SK-N-SH (cell line): Measurements from ENCODE around the gene RPL37A. TPM values are rescaled to one million over a fixed set of nuclear protein-coding genes. Genes with fewer than 3 reads are reported as not detected.

ENCODE experiments used
- CTCF ChIA-PET: fragments of 300-600, 350-600 bp; formaldehyde crosslinking; extraction: SDS; loops from one replicate; lab custom pipeline; 2021; lab: Yijun Ruan, JAX
- POLR2A ChIA-PET: fragments of 350-600 bp; sonication (Branson Sonifier 250); formaldehyde crosslinking; extraction: SDS; loops from one replicate; lab custom pipeline; 2020; ENCODE audit warnings: antibody characterized with exemption, inconsistent platforms; lab: Yijun Ruan, JAX
- DNase-seq: peaks from one replicate; pipeline ENCODE4 v3.0.0; 2012
- H2AFZ ChIP-seq: fragments of 200-600 bp; sonication (generic); 2 replicates; pipeline ENCODE4 v1.8.1; 2016; ENCODE audit warnings: antibody characterized with exemption, mild to moderate bottlenecking, low read depth
- H3F3A ChIP-seq: fragments of 200-600 bp; sonication (generic); replicated peaks from 2 replicates; pipeline ENCODE3; 2016; ENCODE audit warnings: antibody characterized with exemption, mild to moderate bottlenecking; ENCODE audit not compliant: insufficient read depth
- H3K27ac ChIP-seq, 2 experiments: fragments of 200-500 bp in 1 of 2; fragments of 200-600 bp in 1 of 2; sonication (Bioruptor generic) in 1 of 2; sonication (generic), shearing (Covaris generic) in 1 of 2; 2 replicates each; pipeline versions ENCODE4 v1.5.1 to v1.6.1; 2014 to 2016; ENCODE audit warnings: low read depth in 2 of 2, inconsistent platforms in 1 of 2, low read length in 1 of 2, mild to moderate bottlenecking in 1 of 2, mixed read lengths in 1 of 2
- H3K27me3 ChIP-seq: fragments of 200-600 bp; sonication (generic), shearing (Covaris generic); 2 replicates; pipeline ENCODE4 v1.6.1; 2016; ENCODE audit warnings: mixed run types; ENCODE audit not compliant: insufficient read depth
- H3K36me3 ChIP-seq, 2 experiments: fragments of 200-500 bp in 1 of 2; fragments of 200-600 bp in 1 of 2; sonication (Bioruptor generic) in 1 of 2; sonication (generic) in 1 of 2; replicated peaks in 1 of 2; 2 replicates each; pipeline versions ENCODE3 to v1.5.1; 2014 to 2016; ENCODE audit warnings: low read length in 1 of 2, mild to moderate bottlenecking in 1 of 2; ENCODE audit not compliant: insufficient read depth in 2 of 2, control insufficient read depth in 1 of 2
- H3K4me1 ChIP-seq, 2 experiments: fragments of 200-500 bp in 1 of 2; fragments of 200-600 bp in 1 of 2; sonication (Bioruptor generic) in 1 of 2; sonication (generic), shearing (Covaris generic) in 1 of 2; 2 replicates each; pipeline versions ENCODE4 v1.5.1 to v1.6.1; 2014 to 2016; ENCODE audit warnings: low read depth in 1 of 2, low read length in 1 of 2, mixed run types in 1 of 2; ENCODE audit not compliant: insufficient read depth in 2 of 2, control insufficient read depth in 1 of 2
- H3K4me2 ChIP-seq: fragments of 200-600 bp; sonication (generic), shearing (Covaris generic); 2 replicates; pipeline ENCODE4 v1.6.1; 2017; ENCODE audit warnings: mixed run types
- H3K4me3 ChIP-seq, 2 experiments: fragments of 200-500 bp in 1 of 2; fragments of 200-600 bp in 1 of 2; sonication (Bioruptor generic) in 1 of 2; sonication (generic), shearing (Covaris generic) in 1 of 2; 2 replicates each; pipeline versions ENCODE4 v1.5.1 to v1.8.1; 2014 to 2016; ENCODE audit warnings: low read depth in 2 of 2, inconsistent platforms in 1 of 2, low read length in 1 of 2, mild to moderate bottlenecking in 1 of 2, mixed read lengths in 1 of 2, moderate library complexity in 1 of 2
- H3K79me2 ChIP-seq: fragments of 200-600 bp; sonication (generic); 2 replicates; pipeline ENCODE4 v1.8.1; 2017; ENCODE audit warnings: mild to moderate bottlenecking; ENCODE audit not compliant: insufficient read depth
- H3K9ac ChIP-seq: fragments of 200-600 bp; sonication (generic); 2 replicates; pipeline ENCODE4 v1.6.1; 2017; ENCODE audit warnings: mixed run types
- H3K9me2 ChIP-seq: fragments of 200-600 bp; sonication (generic); 2 replicates; pipeline ENCODE4 v1.6.1; 2017; ENCODE audit warnings: mixed run types
- H3K9me3 ChIP-seq: fragments of 200-600 bp; sonication (generic); 2 replicates; pipeline ENCODE4 v1.6.1; 2017; ENCODE audit warnings: mixed run types, mild to moderate bottlenecking, moderate library complexity
- H4K20me1 ChIP-seq: fragments of 200-600 bp; sonication (generic); 2 replicates; pipeline ENCODE4 v1.6.1; 2017; ENCODE audit warnings: mild to moderate bottlenecking, mixed run types; ENCODE audit not compliant: insufficient read depth
- EP300 ChIP-seq, 2 experiments: IDR thresholded peaks; 2 replicates each; pipeline versions ENCODE4 v1.4.0 to v1.6.1; 2012; ENCODE audit warnings: borderline replicate concordance in 1 of 2, low read depth in 1 of 2, low read length in 1 of 2
- MXI1 ChIP-seq: IDR thresholded peaks from 2 replicates; pipeline ENCODE4 v1.6.1; 2012; ENCODE audit warnings: mild to moderate bottlenecking, low read depth, low read length, improper control_type of control experiment
- RAD21 ChIP-seq: IDR thresholded peaks from 2 replicates; pipeline ENCODE4 v1.6.1; 2012; ENCODE audit warnings: mild to moderate bottlenecking, low read length
- SIN3A ChIP-seq: IDR thresholded peaks from 2 replicates; pipeline ENCODE4 v1.6.1; 2012; ENCODE audit warnings: low read depth, mild to moderate bottlenecking, low read length, moderate library complexity, borderline replicate concordance
- SMC3 ChIP-seq: IDR thresholded peaks from 2 replicates; pipeline ENCODE4 v1.6.1; 2012; ENCODE audit warnings: low read depth, low read length, improper control_type of control experiment
- TCF12 ChIP-seq: IDR thresholded peaks from 2 replicates; pipeline ENCODE4 v1.4.0; 2012
- WGBS: methylation state at CpG from one replicate; pipeline ENCODE4 v1.1.6; 2017; ENCODE audit warnings: low lambda C conversion rate; 5-methylcytosine and 5-hydroxymethylcytosine counted together
- polyA plus RNA-seq, 3 experiments: library from polyadenylated mRNA; depleted of rRNA; stranded (reverse); fragments of >200 nt; gene quantifications; 2 replicates each; pipeline ENCODE4 v1.2.3, GENCODE V29; 2012
- TF ChIP-seq, protein P1 (sequence below): IDR thresholded peaks from 2 replicates; pipeline ENCODE4 v1.6.1; 2012; ENCODE audit warnings: mild to moderate bottlenecking, low read depth, low read length, moderate library complexity
- TF ChIP-seq, protein P2 (sequence below): IDR thresholded peaks from 2 replicates; pipeline ENCODE4 v1.4.0; 2012; ENCODE audit warnings: low read depth
- TF ChIP-seq, protein P3 (sequence below): IDR thresholded peaks from 2 replicates; pipeline ENCODE4 v1.4.0; 2012; ENCODE audit warnings: low read depth, borderline replicate concordance
- TF ChIP-seq, protein P4 (sequence below): fragments of 200-600 bp; sonication (generic); IDR thresholded peaks from 2 replicates; pipeline ENCODE4 v1.6.1; 2017; ENCODE audit warnings: antibody characterized with exemption, mild to moderate bottlenecking, moderate library complexity
- TF ChIP-seq, protein P5 (sequence below): IDR thresholded peaks from 2 replicates; pipeline ENCODE4; 2012

The RPL37A gene
- polyA plus RNA-seq, 1 of the 3 experiments (the other 2 are of a cell fraction) = 2,018 TPM

DNA sequence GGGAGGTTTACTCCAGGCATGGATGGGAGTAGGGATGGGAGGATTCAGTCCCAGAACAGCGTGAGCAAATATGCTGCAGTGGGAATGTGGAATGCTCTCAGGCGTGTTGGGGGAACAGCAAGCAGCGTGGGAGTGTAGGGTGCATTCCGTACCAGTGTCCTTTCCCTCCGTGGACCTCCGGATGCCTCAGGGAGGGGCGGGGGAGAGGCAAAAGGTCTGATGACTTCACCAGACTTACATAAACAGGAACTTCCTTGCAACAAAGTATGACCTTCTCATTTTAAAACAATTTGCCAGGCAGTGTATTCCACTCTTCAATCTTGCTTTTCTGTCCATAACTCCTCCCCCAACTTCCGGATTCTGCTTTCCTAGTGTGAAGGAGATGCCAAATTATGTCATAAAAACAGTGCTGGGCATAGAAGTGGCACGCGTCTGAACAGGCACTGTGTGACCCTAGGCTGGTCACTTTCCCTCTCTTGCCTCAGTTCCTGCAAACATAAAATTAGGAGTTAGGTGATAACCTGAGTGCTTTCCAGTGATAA is 36.9 kb downstream of the RPL37A start (continued):
- TF ChIP-seq, protein P1, sequence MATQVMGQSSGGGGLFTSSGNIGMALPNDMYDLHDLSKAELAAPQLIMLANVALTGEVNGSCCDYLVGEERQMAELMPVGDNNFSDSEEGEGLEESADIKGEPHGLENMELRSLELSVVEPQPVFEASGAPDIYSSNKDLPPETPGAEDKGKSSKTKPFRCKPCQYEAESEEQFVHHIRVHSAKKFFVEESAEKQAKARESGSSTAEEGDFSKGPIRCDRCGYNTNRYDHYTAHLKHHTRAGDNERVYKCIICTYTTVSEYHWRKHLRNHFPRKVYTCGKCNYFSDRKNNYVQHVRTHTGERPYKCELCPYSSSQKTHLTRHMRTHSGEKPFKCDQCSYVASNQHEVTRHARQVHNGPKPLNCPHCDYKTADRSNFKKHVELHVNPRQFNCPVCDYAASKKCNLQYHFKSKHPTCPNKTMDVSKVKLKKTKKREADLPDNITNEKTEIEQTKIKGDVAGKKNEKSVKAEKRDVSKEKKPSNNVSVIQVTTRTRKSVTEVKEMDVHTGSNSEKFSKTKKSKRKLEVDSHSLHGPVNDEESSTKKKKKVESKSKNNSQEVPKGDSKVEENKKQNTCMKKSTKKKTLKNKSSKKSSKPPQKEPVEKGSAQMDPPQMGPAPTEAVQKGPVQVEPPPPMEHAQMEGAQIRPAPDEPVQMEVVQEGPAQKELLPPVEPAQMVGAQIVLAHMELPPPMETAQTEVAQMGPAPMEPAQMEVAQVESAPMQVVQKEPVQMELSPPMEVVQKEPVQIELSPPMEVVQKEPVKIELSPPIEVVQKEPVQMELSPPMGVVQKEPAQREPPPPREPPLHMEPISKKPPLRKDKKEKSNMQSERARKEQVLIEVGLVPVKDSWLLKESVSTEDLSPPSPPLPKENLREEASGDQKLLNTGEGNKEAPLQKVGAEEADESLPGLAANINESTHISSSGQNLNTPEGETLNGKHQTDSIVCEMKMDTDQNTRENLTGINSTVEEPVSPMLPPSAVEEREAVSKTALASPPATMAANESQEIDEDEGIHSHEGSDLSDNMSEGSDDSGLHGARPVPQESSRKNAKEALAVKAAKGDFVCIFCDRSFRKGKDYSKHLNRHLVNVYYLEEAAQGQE = no peak

DNA sequence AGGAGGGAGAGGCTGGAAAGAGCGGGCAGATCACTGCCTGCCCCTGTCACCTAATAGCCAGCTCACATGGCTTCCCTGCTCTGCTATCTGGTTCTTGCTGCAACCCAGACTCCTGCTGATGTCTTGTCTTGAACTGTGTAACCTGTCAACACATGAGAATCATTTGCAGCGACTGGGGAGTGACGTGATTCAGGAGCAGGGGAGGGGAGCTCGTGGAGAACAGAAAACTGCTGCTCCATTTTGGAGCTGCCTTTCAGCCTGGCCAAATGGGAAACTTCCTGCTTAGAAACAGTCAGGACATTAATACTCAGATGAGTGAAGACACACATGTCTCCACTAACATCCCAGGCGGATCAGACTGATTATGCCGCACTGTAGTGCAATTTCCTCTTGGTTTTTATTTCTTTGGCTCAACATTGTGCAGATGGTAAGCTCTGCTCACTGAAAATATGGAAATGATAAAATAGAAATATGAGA is 38.1 kb downstream of the RPL37A start:
- Histone ChIP-seq H3K27me3 (no peaks in the 10 kb centered on the region), H3K4me1 (peaks cover 40 to 42% of the 10 kb centered on the region in 2 experiments), H2AFZ (no peak overlapping the region), H3K9me3 (no peaks in the 10 kb centered on the region), H4K20me1 (no peaks in the 10 kb centered on the region), H3K36me3 (no peaks in the 10 kb centered on the region), H3K4me2 (peak overlapping the region; percentile 41), H3K9me2 (no peaks in the 10 kb centered on the region), H3K4me3 (no peak overlapping the region), H3F3A (peaks cover 44% of the 10 kb centered on the region), H3K79me2 (no peaks in the 10 kb centered on the region), H3K27ac (peak overlapping the region; percentile 77 to 89), H3K9ac (peak overlapping the region; percentile 0; the same call in 1 of the 2 replicates)
- WGBS = 30% methylated on average over 6 of the region's 6 CpGs
- ChIA-PET CTCF (interaction anchor here (0.6 to 8.7 kb wide), 7 partner anchors 11 to 1283 kb away, joined by 3 to 65 read pairs (median 3); no protein-coding TSS in a partner anchor), POLR2A (interaction anchor here (1.0 kb wide), 2 partner anchors 12 to 17 kb away, joined by 3 to 4 read pairs; no protein-coding TSS in a partner anchor)
- TF ChIP-seq, protein P2, sequence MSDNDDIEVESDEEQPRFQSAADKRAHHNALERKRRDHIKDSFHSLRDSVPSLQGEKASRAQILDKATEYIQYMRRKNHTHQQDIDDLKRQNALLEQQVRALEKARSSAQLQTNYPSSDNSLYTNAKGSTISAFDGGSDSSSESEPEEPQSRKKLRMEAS = 0 out of 2 replicates have a peak, but pooled peaks have one; percentile 46
- 0 out of 2 replicates have a peak, but pooled peaks have one; percentile 41 for TF ChIP-seq SIN3A
- TF ChIP-seq TCF12 = peak; percentile 75
- TF ChIP-seq, protein P3, sequence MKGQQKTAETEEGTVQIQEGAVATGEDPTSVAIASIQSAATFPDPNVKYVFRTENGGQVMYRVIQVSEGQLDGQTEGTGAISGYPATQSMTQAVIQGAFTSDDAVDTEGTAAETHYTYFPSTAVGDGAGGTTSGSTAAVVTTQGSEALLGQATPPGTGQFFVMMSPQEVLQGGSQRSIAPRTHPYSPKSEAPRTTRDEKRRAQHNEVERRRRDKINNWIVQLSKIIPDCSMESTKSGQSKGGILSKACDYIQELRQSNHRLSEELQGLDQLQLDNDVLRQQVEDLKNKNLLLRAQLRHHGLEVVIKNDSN = no peak
- peak; percentile 14; the same call in 1 of the 2 replicates for TF ChIP-seq SMC3
- TF ChIP-seq RAD21 = no peak
- TF ChIP-seq, protein P4, sequence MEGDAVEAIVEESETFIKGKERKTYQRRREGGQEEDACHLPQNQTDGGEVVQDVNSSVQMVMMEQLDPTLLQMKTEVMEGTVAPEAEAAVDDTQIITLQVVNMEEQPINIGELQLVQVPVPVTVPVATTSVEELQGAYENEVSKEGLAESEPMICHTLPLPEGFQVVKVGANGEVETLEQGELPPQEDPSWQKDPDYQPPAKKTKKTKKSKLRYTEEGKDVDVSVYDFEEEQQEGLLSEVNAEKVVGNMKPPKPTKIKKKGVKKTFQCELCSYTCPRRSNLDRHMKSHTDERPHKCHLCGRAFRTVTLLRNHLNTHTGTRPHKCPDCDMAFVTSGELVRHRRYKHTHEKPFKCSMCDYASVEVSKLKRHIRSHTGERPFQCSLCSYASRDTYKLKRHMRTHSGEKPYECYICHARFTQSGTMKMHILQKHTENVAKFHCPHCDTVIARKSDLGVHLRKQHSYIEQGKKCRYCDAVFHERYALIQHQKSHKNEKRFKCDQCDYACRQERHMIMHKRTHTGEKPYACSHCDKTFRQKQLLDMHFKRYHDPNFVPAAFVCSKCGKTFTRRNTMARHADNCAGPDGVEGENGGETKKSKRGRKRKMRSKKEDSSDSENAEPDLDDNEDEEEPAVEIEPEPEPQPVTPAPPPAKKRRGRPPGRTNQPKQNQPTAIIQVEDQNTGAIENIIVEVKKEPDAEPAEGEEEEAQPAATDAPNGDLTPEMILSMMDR = no peak
- TF ChIP-seq, protein P5, sequence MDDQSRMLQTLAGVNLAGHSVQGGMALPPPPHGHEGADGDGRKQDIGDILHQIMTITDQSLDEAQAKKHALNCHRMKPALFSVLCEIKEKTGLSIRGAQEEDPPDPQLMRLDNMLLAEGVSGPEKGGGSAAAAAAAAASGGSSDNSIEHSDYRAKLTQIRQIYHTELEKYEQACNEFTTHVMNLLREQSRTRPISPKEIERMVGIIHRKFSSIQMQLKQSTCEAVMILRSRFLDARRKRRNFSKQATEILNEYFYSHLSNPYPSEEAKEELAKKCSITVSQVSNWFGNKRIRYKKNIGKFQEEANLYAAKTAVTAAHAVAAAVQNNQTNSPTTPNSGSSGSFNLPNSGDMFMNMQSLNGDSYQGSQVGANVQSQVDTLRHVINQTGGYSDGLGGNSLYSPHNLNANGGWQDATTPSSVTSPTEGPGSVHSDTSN = peak; percentile 58
- TF ChIP-seq EP300 (IDR thresholded peaks at IDR 0.05; ENCODE audit: borderline replicate concordance in 1 of 2, low read depth in 1 of 2, low read length in 1 of 2) = peak in 1 of 2 experiments; percentile 38; a peak in 1 of 4 replicates
- peak; percentile 80; the same call in 1 of the 2 replicates for TF ChIP-seq MXI1
- peak; percentile 49 for DNase-seq
